Measurements from ENCODE around the gene UBE2Q1.

Gene UBE2Q1

GRCh38 chr1:154575951-154576566, 17.6 kb upstream of the UBE2Q1 start:
- DNase-seq = no peak

GRCh38 chr1:154575147-154575927, 16.9 kb upstream of the UBE2Q1 start:
- DNase-seq = no peak

- DNase-seq = no peak
Measured at GRCh38 chr1:154574716-154575115, 16.3 kb upstream of the UBE2Q1 start.

- no peak for DNase-seq
Measured at GRCh38 chr1:154573168-154573510, 14.7 kb upstream of the UBE2Q1 start.

GRCh38 chr1:154572468-154573167, 14.2 kb upstream of the UBE2Q1 start:
- DNase-seq = no peak

- DNase-seq = no peak
Measured at GRCh38 chr1:154571964-154572288, 13.5 kb upstream of the UBE2Q1 start.

GRCh38 chr1:154571244-154571963, 12.9 kb upstream of the UBE2Q1 start:
- DNase-seq = no peak

- no peak for DNase-seq
Measured at GRCh38 chr1:154568157-154568815, 9.8 kb upstream of the UBE2Q1 start.

- peak; percentile 91 for DNase-seq
Measured at GRCh38 chr1:154567386-154568156, 9.1 kb upstream of the UBE2Q1 start, which contains the start of gene CHRNB2. Gene CHRNB2 (plus strand): TSS chr1:154567778. CDS start chr1:154568045, 267 bp downstream.

- no peak for DNase-seq
Measured at GRCh38 chr1:154565876-154566275, 7.4 kb upstream of the UBE2Q1 start.

GRCh38 chr1:154559466-154560044, 1.1 kb upstream of the UBE2Q1 start:
- DNase-seq = peak; percentile 93

GRCh38 chr1:154558720-154559465, 431 bp upstream of the UBE2Q1 start:
- peak; percentile 100 for DNase-seq

- no peak for DNase-seq
Measured at GRCh38 chr1:154557248-154557938, 1.1 kb downstream of the UBE2Q1 start.

GRCh38 chr1:154556422-154556821, 2.0 kb downstream of the UBE2Q1 start:
- DNase-seq = no peak

GRCh38 chr1:154553056-154554030, 5.1 kb downstream of the UBE2Q1 start:
- no peak for DNase-seq

GRCh38 chr1:154552036-154552435, 6.4 kb downstream of the UBE2Q1 start:
- no peak for DNase-seq

GRCh38 chr1:154551474-154551873, 7.0 kb downstream of the UBE2Q1 start:
- no peak for DNase-seq

GRCh38 chr1:154550657-154551056, 7.8 kb downstream of the UBE2Q1 start:
- no peak for DNase-seq

- DNase-seq = no peak
Measured at GRCh38 chr1:154550070-154550469, 8.4 kb downstream of the UBE2Q1 start.

Measured in activated effector memory CD4-positive, alpha-beta T cell treated with anti-CD3 and anti-CD28 coated beads, Interleukin-2, amount 50 U/mL, for 16 hours (primary cell).